Vagina (tissue), 2 donors: Measurements from ENCODE around the gene ACR. TPM values are rescaled to one million over a fixed set of nuclear protein-coding genes. Genes with fewer than 3 reads are reported as not detected.

ENCODE experiments used
- DNase-seq, 2 donors: peaks; one replicate each; pipeline ENCODE4 v3.0.0-alpha.2; 2017; ENCODE audit errors: extremely low spot score in 2 of 2
- H3K27ac ChIP-seq: fragments of 200-600 bp; sonication (generic); one replicate; pipeline ENCODE4 v1.5.1; 2019
- H3K27me3 ChIP-seq: fragments of 200-600 bp; sonication (generic); one replicate; pipeline ENCODE4 v1.5.1; 2019
- H3K36me3 ChIP-seq, 2 donors: fragments of 200-600 bp; sonication (generic); one replicate each; pipeline ENCODE4 v1.5.1; 2017 to 2019
- H3K4me1 ChIP-seq: fragments of 200-600 bp; sonication (generic); one replicate; pipeline ENCODE4 v1.5.1; 2019
- H3K4me3 ChIP-seq, 2 donors: fragments of 200-600 bp; sonication (generic); 1 replicate in 1 of 2; 2 replicates in 1 of 2; pipeline ENCODE4 v1.5.1; 2016 to 2019
- H3K9me3 ChIP-seq: fragments of 200-600 bp; sonication (generic); one replicate; pipeline ENCODE4 v1.5.1; 2019
- POLR2A ChIP-seq, 2 donors: fragments of 450-650 bp; IDR thresholded peaks; one replicate each; pipeline ENCODE4 v1.6.1; 2017; ENCODE audit warnings: antibody characterized with exemption in 2 of 2, mild to moderate bottlenecking in 2 of 2, moderate library complexity in 2 of 2
- POLR2AphosphoS5 ChIP-seq, 2 donors: sonication (generic); formaldehyde crosslinking; IDR thresholded peaks; one replicate each; pipeline ENCODE4 v1.9.0; 2017; ENCODE audit warnings: antibody characterized with exemption in 2 of 2, mild to moderate bottlenecking in 2 of 2, low read depth in 1 of 2; ENCODE audit not compliant: insufficient read depth in 1 of 2
- intact Hi-C: fragments of 100-400 bp; cut with DNase I; formaldehyde crosslinking; loops from one replicate; pipeline ENCODE4 v1.15.1; 2023
- total RNA-seq: library from RNA; depleted of rRNA; stranded (reverse); fragments of >200 nt; gene quantifications from one replicate; pipeline ENCODE4 v1.2.3, GENCODE V29; 2016
- TF ChIP-seq, protein P1 (sequence below), 3 experiments: fragments of 450-650 bp in 2 of 3; fragments of 200-600 bp in 1 of 3; sonication (generic) in 1 of 3; IDR thresholded peaks; one replicate each; pipeline ENCODE4 v1.5.1; 2017 to 2019; ENCODE audit warnings: antibody characterized with exemption in 3 of 3, mild to moderate bottlenecking in 2 of 3, moderate library complexity in 2 of 3

The ACR gene
- total RNA-seq, 1 donor from 2014 or later, result not detected

DNA sequence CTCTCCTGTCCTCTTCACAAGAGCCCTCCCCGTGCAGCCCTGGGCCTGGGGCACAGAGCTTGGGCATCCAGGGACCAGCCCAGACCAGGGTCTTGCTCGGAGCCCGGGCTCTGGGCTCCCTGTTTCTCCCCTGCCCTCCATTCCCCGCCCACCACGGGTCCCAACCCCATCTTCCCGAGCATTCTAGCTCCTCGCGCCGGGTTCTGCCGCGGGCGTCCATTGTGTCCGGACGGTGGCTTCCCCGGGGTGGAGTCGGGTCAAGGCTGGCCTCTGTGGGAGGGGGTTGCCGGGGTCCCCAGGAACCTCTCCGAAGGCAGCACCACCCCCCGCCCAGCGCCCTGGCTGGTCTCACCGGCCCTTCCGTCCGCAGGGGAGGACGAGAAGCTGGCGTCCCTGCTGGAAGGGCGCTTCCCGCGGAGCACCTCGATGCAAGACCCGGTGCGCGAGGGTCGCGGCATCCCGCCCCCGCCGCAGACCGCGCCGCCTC, 18.1 kb upstream of the ACR start:
- H3K27ac ChIP-seq, result no peak overlapping the region
- H3K4me3 ChIP-seq, result no peak overlapping the region
- no peaks in the 10 kb centered on the region for H3K4me1 ChIP-seq
- no peaks in the 10 kb centered on the region for H3K9me3 ChIP-seq
- no peaks in the 10 kb centered on the region for H3K36me3 ChIP-seq
- intact Hi-C loops, result no loop called here
- TF ChIP-seq POLR2A (IDR thresholded peaks at IDR 0.05), result no peak
- TF ChIP-seq, protein P1, sequence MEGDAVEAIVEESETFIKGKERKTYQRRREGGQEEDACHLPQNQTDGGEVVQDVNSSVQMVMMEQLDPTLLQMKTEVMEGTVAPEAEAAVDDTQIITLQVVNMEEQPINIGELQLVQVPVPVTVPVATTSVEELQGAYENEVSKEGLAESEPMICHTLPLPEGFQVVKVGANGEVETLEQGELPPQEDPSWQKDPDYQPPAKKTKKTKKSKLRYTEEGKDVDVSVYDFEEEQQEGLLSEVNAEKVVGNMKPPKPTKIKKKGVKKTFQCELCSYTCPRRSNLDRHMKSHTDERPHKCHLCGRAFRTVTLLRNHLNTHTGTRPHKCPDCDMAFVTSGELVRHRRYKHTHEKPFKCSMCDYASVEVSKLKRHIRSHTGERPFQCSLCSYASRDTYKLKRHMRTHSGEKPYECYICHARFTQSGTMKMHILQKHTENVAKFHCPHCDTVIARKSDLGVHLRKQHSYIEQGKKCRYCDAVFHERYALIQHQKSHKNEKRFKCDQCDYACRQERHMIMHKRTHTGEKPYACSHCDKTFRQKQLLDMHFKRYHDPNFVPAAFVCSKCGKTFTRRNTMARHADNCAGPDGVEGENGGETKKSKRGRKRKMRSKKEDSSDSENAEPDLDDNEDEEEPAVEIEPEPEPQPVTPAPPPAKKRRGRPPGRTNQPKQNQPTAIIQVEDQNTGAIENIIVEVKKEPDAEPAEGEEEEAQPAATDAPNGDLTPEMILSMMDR (IDR thresholded peaks at IDR 0.05), result no peak
- TF ChIP-seq POLR2AphosphoS5 (IDR thresholded peaks at IDR 0.05; ENCODE audit: insufficient read depth in 1 of 2, low read depth in 1 of 2), result no peak
- DNase-seq, result no peak
- H3K27me3 ChIP-seq, result no peaks in the 10 kb centered on the region

DNA sequence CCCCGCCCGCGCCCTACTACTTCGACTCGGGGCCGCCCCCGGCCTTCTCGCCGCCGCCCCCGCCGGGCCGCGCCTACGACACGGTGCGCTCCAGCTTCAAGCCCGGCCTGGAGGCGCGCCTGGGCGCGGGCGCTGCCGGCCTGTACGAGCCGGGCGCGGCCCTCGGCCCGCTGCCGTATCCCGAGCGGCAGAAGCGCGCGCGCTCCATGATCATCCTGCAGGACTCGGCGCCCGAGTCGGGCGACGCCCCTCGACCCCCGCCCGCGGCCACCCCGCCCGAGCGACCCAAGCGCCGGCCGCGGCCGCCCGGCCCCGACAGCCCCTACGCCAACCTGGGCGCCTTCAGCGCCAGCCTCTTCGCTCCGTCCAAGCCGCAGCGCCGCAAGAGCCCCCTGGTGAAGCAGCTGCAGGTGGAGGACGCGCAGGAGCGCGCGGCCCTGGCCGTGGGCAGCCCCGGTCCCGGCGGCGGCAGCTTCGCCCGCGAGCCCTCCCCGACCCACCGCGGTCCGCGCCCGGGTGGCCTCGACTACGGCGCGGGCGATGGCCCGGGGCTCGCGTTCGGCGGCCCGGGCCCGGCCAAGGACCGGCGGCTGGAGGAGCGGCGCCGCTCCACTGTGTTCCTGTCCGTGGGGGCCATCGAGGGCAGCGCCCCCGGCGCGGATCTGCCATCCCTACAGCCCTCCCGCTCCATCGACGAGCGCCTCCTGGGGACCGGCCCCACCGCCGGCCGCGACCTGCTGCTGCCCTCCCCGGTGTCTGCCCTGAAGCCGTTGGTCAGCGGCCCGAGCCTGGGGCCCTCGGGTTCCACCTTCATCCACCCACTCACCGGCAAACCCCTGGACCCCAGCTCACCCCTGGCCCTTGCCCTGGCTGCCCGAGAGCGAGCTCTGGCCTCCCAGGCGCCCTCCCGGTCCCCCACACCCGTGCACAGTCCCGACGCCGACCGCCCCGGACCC, 17.4 kb upstream of the ACR start:
- Histone ChIP-seq H3K27me3 (no peaks in the 10 kb centered on the region), H3K27ac (no peak overlapping the region), H3K4me1 (no peaks in the 10 kb centered on the region), H3K4me3 (peak overlapping the region in 1 of 2 donors; percentile 13), H3K9me3 (no peaks in the 10 kb centered on the region), H3K36me3 (no peaks in the 10 kb centered on the region)
- intact Hi-C loops, result no loop called here
- TF ChIP-seq, protein P1 (IDR thresholded peaks at IDR 0.05), result no peak
- no peak for TF ChIP-seq POLR2A (IDR thresholded peaks at IDR 0.05)
- no peak for TF ChIP-seq POLR2AphosphoS5 (IDR thresholded peaks at IDR 0.05; ENCODE audit: insufficient read depth in 1 of 2, low read depth in 1 of 2)
- DNase-seq, result no peak

DNA sequence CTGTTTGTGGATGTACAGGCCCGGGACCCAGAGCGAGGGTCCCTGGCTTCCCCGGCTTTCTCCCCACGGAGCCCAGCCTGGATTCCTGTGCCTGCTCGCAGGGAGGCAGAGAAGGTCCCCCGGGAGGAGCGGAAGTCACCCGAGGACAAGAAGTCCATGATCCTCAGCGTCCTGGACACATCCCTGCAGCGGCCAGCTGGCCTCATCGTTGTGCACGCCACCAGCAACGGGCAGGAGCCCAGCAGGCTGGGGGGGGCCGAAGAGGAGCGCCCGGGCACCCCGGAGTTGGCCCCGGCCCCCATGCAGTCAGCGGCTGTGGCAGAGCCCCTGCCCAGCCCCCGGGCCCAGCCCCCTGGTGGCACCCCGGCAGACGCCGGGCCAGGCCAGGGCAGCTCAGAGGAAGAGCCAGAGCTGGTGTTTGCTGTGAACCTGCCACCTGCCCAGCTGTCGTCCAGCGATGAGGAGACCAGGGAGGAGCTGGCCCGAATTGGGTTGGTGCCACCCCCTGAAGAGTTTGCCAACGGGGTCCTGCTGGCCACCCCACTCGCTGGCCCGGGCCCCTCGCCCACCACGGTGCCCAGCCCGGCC, 16.7 kb upstream of the ACR start:
- Histone ChIP-seq H3K9me3 (no peaks in the 10 kb centered on the region), H3K4me1 (no peaks in the 10 kb centered on the region), H3K27me3 (no peaks in the 10 kb centered on the region), H3K4me3 (no peak overlapping the region), H3K27ac (no peak overlapping the region), H3K36me3 (no peaks in the 10 kb centered on the region)
- DNase-seq, result no peak
- TF ChIP-seq POLR2A (IDR thresholded peaks at IDR 0.05) (no peak), POLR2AphosphoS5 (IDR thresholded peaks at IDR 0.05; ENCODE audit: insufficient read depth in 1 of 2, low read depth in 1 of 2) (peak in 1 of 2 donors; percentile 18)
- intact Hi-C loops, result no loop called here

DNA sequence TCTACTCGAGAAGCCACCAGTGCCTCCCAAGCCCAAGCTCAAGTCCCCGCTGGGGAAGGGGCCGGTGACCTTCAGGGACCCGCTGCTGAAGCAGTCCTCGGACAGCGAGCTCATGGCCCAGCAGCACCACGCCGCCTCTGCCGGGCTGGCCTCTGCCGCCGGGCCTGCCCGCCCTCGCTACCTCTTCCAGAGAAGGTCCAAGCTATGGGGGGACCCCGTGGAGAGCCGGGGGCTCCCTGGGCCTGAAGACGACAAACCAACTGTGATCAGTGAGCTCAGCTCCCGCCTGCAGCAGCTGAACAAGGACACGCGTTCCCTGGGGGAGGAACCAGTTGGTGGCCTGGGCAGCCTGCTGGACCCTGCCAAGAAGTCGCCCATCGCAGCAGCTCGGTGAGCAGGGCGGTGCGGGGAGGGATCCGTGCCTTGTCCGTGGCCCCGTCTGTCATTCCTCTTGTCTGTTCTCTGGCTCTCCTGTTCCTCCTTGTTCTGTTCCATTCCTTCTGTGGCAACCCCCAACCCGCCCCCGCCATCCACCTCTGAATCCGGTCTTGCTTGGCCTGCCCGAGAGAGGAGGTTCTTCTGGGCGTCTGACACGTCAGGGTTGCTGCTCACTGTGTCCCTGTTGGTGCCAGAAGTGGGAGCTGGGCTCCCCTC, 15.8 kb upstream of the ACR start:
- H3K4me1 ChIP-seq, result no peaks in the 10 kb centered on the region
- H3K27ac ChIP-seq, result no peak overlapping the region
- DNase-seq, result no peak
- no peaks in the 10 kb centered on the region for H3K27me3 ChIP-seq
- no peaks in the 10 kb centered on the region for H3K9me3 ChIP-seq
- no peaks in the 10 kb centered on the region for H3K36me3 ChIP-seq
- H3K4me3 ChIP-seq, result no peak overlapping the region
- peak in 1 of 2 donors; percentile 18 for TF ChIP-seq POLR2AphosphoS5 (IDR thresholded peaks at IDR 0.05; ENCODE audit: insufficient read depth in 1 of 2, low read depth in 1 of 2)
- TF ChIP-seq, protein P1 (IDR thresholded peaks at IDR 0.05), result no peak
- no peak for TF ChIP-seq POLR2A (IDR thresholded peaks at IDR 0.05)
- intact Hi-C loops, result no loop called here

DNA sequence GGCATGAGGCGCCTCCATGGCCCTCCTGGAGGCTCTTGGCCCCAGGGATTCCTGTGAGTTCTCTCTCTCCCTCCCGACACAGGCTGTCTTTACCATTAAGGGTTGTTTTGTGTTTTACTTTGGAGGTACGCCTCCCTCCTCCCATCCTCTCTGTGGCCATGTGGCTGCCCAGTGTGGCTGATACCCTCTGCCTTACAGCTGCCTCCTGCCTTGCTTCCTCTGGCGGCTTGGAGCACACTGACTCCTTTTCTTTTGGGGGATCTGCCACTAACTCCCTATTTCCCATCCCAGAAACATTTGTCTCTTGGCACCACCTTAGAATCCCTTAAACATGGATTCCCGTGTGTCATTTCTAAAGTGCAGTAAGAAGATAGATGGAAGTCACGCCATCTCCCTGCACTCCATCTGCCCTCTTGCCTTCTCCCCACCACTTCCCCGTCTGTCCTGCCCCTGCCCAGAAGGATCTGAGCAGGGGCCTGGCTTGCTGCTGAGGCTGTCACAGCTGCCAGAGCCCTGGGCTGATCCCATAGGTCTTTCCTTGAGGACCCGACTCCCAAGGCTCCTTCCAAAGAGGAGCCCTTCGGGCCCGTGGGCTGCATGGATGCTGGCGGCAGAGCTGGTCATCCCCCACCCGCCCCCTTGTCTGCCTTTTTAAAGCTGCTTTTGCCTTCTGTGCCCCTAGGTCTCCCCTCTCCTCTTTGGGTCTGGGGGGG, 15.1 kb upstream of the ACR start:
- H3K36me3 ChIP-seq, result no peaks in the 10 kb centered on the region
- intact Hi-C loops, result no loop called here
- TF ChIP-seq, protein P1 (IDR thresholded peaks at IDR 0.05), result no peak
- TF ChIP-seq POLR2A (IDR thresholded peaks at IDR 0.05) (no peak), POLR2AphosphoS5 (IDR thresholded peaks at IDR 0.05; ENCODE audit: insufficient read depth in 1 of 2, low read depth in 1 of 2) (no peak)

More for the DNA sequence above, 15.1 kb upstream of the ACR start:
- H3K4me1 ChIP-seq, result no peaks in the 10 kb centered on the region
- no peak overlapping the region for H3K4me3 ChIP-seq
- no peak for DNase-seq
- no peaks in the 10 kb centered on the region for H3K27me3 ChIP-seq
- no peak overlapping the region for H3K27ac ChIP-seq
- no peaks in the 10 kb centered on the region for H3K9me3 ChIP-seq
